ENCODE results near the gene ALX4. TPM values are rescaled to one million over a fixed set of nuclear protein-coding genes. Genes with fewer than 3 reads are reported as not detected.
A peak's percentile ranks its signal among the peaks of the same experiment; 100 is the strongest.

The ALX4 gene
- total and polyA plus RNA-seq, 9 of the 15 experiments (the other 6 are each of a cell fraction or from before 2014, with no cell fraction given) = 0.07 to 1.2 (median 0.33) TPM

- TF ChIP-seq AFF4 (CRISPR knock-in tag; IDR thresholded peaks at IDR 0.05) (no peak), ZFP1 (CRISPR knock-in tag; IDR thresholded peaks at IDR 0.05) (no peak), XRCC4 (IDR thresholded peaks at IDR 0.05; ENCODE audit: extremely low read depth, insufficient read depth, insufficient read length) (no peak), RB1 (IDR thresholded peaks at IDR 0.05; ENCODE audit: low read depth) (peak; percentile 71; the same call in 1 of the 2 replicates), ZNF830 (CRISPR knock-in tag; IDR thresholded peaks at IDR 0.05) (no peak), EHMT2 (IDR thresholded peaks at IDR 0.05) (no peak), MLLT1 (IDR thresholded peaks at IDR 0.05) (no peak), JUND (IDR thresholded peaks at IDR 0.05; ENCODE audit: borderline replicate concordance, low read depth, low read length) (peak; percentile 16; the same call in 1 of the 2 replicates), JUND (tag; IDR thresholded peaks at IDR 0.05; ENCODE audit: borderline replicate concordance, low read depth, low read length) (no peak), ZNF175 (CRISPR knock-in tag; IDR thresholded peaks at IDR 0.05; ENCODE audit: low read depth) (no peak)
- TF ChIP-seq, protein P1, sequence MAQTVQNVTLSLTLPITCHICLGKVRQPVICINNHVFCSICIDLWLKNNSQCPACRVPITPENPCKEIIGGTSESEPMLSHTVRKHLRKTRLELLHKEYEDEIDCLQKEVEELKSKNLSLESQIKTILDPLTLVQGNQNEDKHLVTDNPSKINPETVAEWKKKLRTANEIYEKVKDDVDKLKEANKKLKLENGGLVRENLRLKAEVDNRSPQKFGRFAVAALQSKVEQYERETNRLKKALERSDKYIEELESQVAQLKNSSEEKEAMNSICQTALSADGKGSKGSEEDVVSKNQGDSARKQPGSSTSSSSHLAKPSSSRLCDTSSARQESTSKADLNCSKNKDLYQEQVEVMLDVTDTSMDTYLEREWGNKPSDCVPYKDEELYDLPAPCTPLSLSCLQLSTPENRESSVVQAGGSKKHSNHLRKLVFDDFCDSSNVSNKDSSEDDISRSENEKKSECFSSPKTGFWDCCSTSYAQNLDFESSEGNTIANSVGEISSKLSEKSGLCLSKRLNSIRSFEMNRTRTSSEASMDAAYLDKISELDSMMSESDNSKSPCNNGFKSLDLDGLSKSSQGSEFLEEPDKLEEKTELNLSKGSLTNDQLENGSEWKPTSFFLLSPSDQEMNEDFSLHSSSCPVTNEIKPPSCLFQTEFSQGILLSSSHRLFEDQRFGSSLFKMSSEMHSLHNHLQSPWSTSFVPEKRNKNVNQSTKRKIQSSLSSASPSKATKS (CRISPR knock-in tag; IDR thresholded peaks at IDR 0.05) = no peak
These were observed 23.6 kb downstream of the ALX4 start (continued) for GRCh38 chr11:44286268-44286880.
